ENCODE data around the gene DHX9. TPM values are rescaled to one million over a fixed set of nuclear protein-coding genes. Genes with fewer than 3 reads are reported as not detected.

Gene DHX9
- total and polyA plus RNA-seq, 9 of the 15 experiments (the other 6 are each of a cell fraction or from before 2014, with no cell fraction given): 100 to 409 (median 294) TPM

GRCh38 chr1:182795563-182796228 is 43.5 kb upstream of the DHX9 start (continued):
- TF ChIP-seq ZNF512 (tag; IDR thresholded peaks at IDR 0.05) (no peak), SMC3 (conservative IDR thresholded peaks at IDR 0.05; ENCODE audit: insufficient read depth, low read depth, low read length) (no peak), CHCHD3 (CRISPR knock-in tag; IDR thresholded peaks at IDR 0.05) (no peak), ERF (CRISPR knock-in tag; IDR thresholded peaks at IDR 0.05) (no peak), SIN3A (IDR thresholded peaks at IDR 0.05; ENCODE audit: borderline replicate concordance in 2 of 2, control insufficient read depth in 1 of 2, low read depth in 2 of 2, low read length in 2 of 2) (peak in 1 of 2 experiments; percentile 60; a peak in 1 of 4 replicates), CREM (IDR thresholded peaks at IDR 0.05; ENCODE audit: low read depth) (peak; percentile 37; the same call in 1 of the 2 replicates), ZNF551 (CRISPR knock-in tag; IDR thresholded peaks at IDR 0.05) (no peak), ZNF263 (CRISPR knock-in tag; IDR thresholded peaks at IDR 0.05; ENCODE audit: borderline replicate concordance) (no peak), ZNF778 (CRISPR knock-in tag; IDR thresholded peaks at IDR 0.05) (no peak), ZNF561 (CRISPR knock-in tag; conservative IDR thresholded peaks at IDR 0.05) (no peak), ILK (tag; IDR thresholded peaks at IDR 0.05; ENCODE audit: borderline replicate concordance, low read depth) (no peak), ZNF124 (CRISPR knock-in tag; IDR thresholded peaks at IDR 0.05) (no peak), ZNF785 (CRISPR knock-in tag; IDR thresholded peaks at IDR 0.05) (no peak), IFI16 (CRISPR knock-in tag; IDR thresholded peaks at IDR 0.05) (no peak), E2F5 (CRISPR knock-in tag; IDR thresholded peaks at IDR 0.05) (no peak), TRIM24 (IDR thresholded peaks at IDR 0.05) (peak in 1 of 2 experiments; percentile 82; a peak in 2 of 4 replicates), ZNF280A (IDR thresholded peaks at IDR 0.05; ENCODE audit: low read depth, partially characterized antibody) (no peak), IRF2 (CRISPR knock-in tag; IDR thresholded peaks at IDR 0.05) (no peak), HNRNPL (IDR thresholded peaks at IDR 0.05; ENCODE audit: low read depth, low read length) (no peak), SRSF9 (IDR thresholded peaks at IDR 0.05; ENCODE audit: borderline replicate concordance, low read depth, low read length) (no peak), ZNF668 (CRISPR knock-in tag; IDR thresholded peaks at IDR 0.05) (no peak), CTBP1 (IDR thresholded peaks at IDR 0.05; ENCODE audit: borderline replicate concordance) (peak; percentile 30; the same call in 1 of the 2 replicates), RBM17 (IDR thresholded peaks at IDR 0.05; ENCODE audit: borderline replicate concordance, low read depth, low read length) (no peak)

Measured in K562 (cell line).